H1 (cell line): ENCODE measurements around the gene NEDD4L. TPM values are rescaled to one million over a fixed set of nuclear protein-coding genes. Genes with fewer than 3 reads are reported as not detected.

Experiments used
- CTCF ChIA-PET: fragments of 300-600 bp; sonication (Branson Sonifier 250); formaldehyde crosslinking; loops from one replicate; lab custom pipeline; 2021; ENCODE audit not compliant: partially characterized antibody; lab: Charles Lee
- POLR2A ChIA-PET: fragments of 300-600 bp; sonication (Branson Sonifier 250); formaldehyde crosslinking; loops from one replicate; lab custom pipeline; 2021; ENCODE audit warnings: inconsistent platforms; ENCODE audit not compliant: partially characterized antibody; lab: Charles Lee
- DNase-seq, 2 experiments: peaks; one replicate each; pipeline versions ENCODE4 v3.0.0 to v3.0.0-alpha.2; 2010 to 2022; ENCODE audit warnings: low spot score in 2 of 2, low read depth in 1 of 2, mixed read lengths in 1 of 2
- FAIRE-seq: peaks from 2 replicates; lab custom pipeline; 2011; peaks lifted over from hg19 to GRCh38; lab: Jason Lieb, UNC
- H2AFZ ChIP-seq: 2 replicates; pipeline ENCODE4 v1.8.1; 2012; ENCODE audit warnings: low read length, inconsistent platforms
- H2AK5ac ChIP-seq: 2 replicates; pipeline ENCODE4 v1.6.1; 2013; ENCODE audit warnings: low read depth, low read length
- H2BK120ac ChIP-seq: replicated peaks from 2 replicates; pipeline ENCODE3; 2013; ENCODE audit warnings: low read depth, low read length, inconsistent platforms
- H2BK12ac ChIP-seq: 2 replicates; pipeline ENCODE4 v1.6.1; 2013; ENCODE audit warnings: low read depth, low read length
- H2BK15ac ChIP-seq: 2 replicates; pipeline ENCODE4 v1.6.1; 2013; ENCODE audit warnings: low read length
- H2BK20ac ChIP-seq: 2 replicates; pipeline ENCODE4 v1.6.1; 2013; ENCODE audit warnings: low read length
- H2BK5ac ChIP-seq: 2 replicates; pipeline ENCODE4 v1.6.1; 2013; ENCODE audit warnings: low read depth, low read length
- H3K14ac ChIP-seq: 2 replicates; pipeline ENCODE4 v1.6.1; 2013; ENCODE audit warnings: inconsistent platforms; ENCODE audit not compliant: insufficient read length
- H3K18ac ChIP-seq: 2 replicates; pipeline ENCODE4 v1.6.1; 2013; ENCODE audit warnings: low read length; ENCODE audit errors: extremely low read depth
- H3K23ac ChIP-seq: 2 replicates; pipeline ENCODE4 v1.6.1; 2013; ENCODE audit warnings: inconsistent platforms; ENCODE audit not compliant: insufficient read length
- H3K23me2 ChIP-seq: 2 replicates; pipeline ENCODE4 v1.6.1; 2013; ENCODE audit warnings: low read depth, low read length
- H3K27ac ChIP-seq: 2 replicates; pipeline ENCODE4 v1.6.1; 2011; ENCODE audit warnings: low read depth, low read length, inconsistent platforms
- H3K27me3 ChIP-seq, 4 experiments: replicated peaks in 1 of 4; 1 replicate in 1 of 4; 2 replicates in 3 of 4; pipeline versions ENCODE4 v1.6.1 to v1.8.1; 2011 to 2013; ENCODE audit warnings: low read length in 3 of 4, mild to moderate bottlenecking in 3 of 4, inconsistent platforms in 2 of 4, mixed read lengths in 2 of 4, moderate library complexity in 1 of 4; ENCODE audit not compliant: control insufficient read depth in 3 of 4, insufficient read depth in 3 of 4; ENCODE audit errors: extremely low read depth in 1 of 4
- H3K36me3 ChIP-seq, 4 experiments: 2 replicates each; pipeline versions ENCODE4 v1.6.1 to v1.8.1; 2011 to 2013; ENCODE audit warnings: mild to moderate bottlenecking in 4 of 4, low read length in 3 of 4, moderate library complexity in 2 of 4, control low read depth in 1 of 4, inconsistent platforms in 1 of 4; ENCODE audit not compliant: insufficient read depth in 4 of 4, control insufficient read depth in 2 of 4
- H3K4ac ChIP-seq: replicated peaks from 2 replicates; pipeline ENCODE3; 2013; ENCODE audit warnings: low read length, low read depth, mixed read lengths, inconsistent platforms; ENCODE audit not compliant: insufficient read length
- H3K4me1 ChIP-seq, 4 experiments: replicated peaks in 1 of 4; 1 replicate in 1 of 4; 2 replicates in 3 of 4; pipeline versions ENCODE4 v1.6.1 to v1.8.1; 2011 to 2013; ENCODE audit warnings: low read length in 3 of 4, inconsistent platforms in 2 of 4, mixed read lengths in 1 of 4; ENCODE audit not compliant: insufficient read depth in 4 of 4, control insufficient read depth in 3 of 4
- H3K4me2 ChIP-seq, 2 experiments: 2 replicates each; pipeline versions ENCODE4 v1.6.1 to v1.8.1; 2011 to 2013; ENCODE audit warnings: low read depth in 2 of 2, low read length in 2 of 2, control low read depth in 1 of 2, inconsistent platforms in 1 of 2, mild to moderate bottlenecking in 1 of 2; ENCODE audit not compliant: insufficient read depth in 1 of 2
- H3K4me3 ChIP-seq, 4 experiments: fragments of 200-600, 300-600 bp in 1 of 4; sonication (generic), shearing (Covaris generic), sonication (Bioruptor Twin) in 1 of 4; 2 replicates each; pipeline versions ENCODE4 v1.5.1 to v1.8.1; 2011 to 2016; ENCODE audit warnings: low read length in 4 of 4, low read depth in 3 of 4, control low read depth in 2 of 4, inconsistent platforms in 2 of 4, mild to moderate bottlenecking in 2 of 4, mixed read lengths in 1 of 4, moderate library complexity in 1 of 4; ENCODE audit not compliant: insufficient read depth in 2 of 4; ENCODE audit errors: extremely low read depth in 1 of 4
- H3K56ac ChIP-seq: replicated peaks from 2 replicates; pipeline ENCODE3; 2013; ENCODE audit warnings: low read depth, mild to moderate bottlenecking, mixed read lengths, low read length, inconsistent platforms; ENCODE audit not compliant: insufficient read length
- H3K79me1 ChIP-seq: 2 replicates; pipeline ENCODE4 v1.6.1; 2013; ENCODE audit warnings: low read depth, low read length, control low read depth
- H3K79me2 ChIP-seq, 2 experiments: 2 replicates each; pipeline versions ENCODE4 v1.6.1 to v1.8.1; 2012 to 2013; ENCODE audit warnings: low read length in 2 of 2, mild to moderate bottlenecking in 2 of 2, inconsistent platforms in 1 of 2; ENCODE audit not compliant: insufficient read depth in 2 of 2, control insufficient read depth in 1 of 2
- H3K9ac ChIP-seq, 4 experiments: replicated peaks in 1 of 4; 1 replicate in 1 of 4; 2 replicates in 3 of 4; pipeline versions ENCODE4 v1.6.1 to v1.8.1; 2011 to 2013; ENCODE audit warnings: low read depth in 3 of 4, low read length in 3 of 4, control low read depth in 2 of 4, mild to moderate bottlenecking in 2 of 4, moderate library complexity in 2 of 4, inconsistent platforms in 1 of 4; ENCODE audit errors: extremely low read depth in 1 of 4
- H3K9me3 ChIP-seq, 2 experiments: 2 replicates each; pipeline versions ENCODE4 v1.6.1 to v1.8.1; 2012 to 2013; ENCODE audit warnings: mild to moderate bottlenecking in 2 of 2, moderate library complexity in 2 of 2, control low read depth in 1 of 2, inconsistent platforms in 1 of 2, low read depth in 1 of 2, low read length in 1 of 2, mixed read lengths in 1 of 2; ENCODE audit not compliant: insufficient read depth in 2 of 2
- H4K20me1 ChIP-seq, 2 experiments: replicated peaks in 1 of 2; 2 replicates each; pipeline versions ENCODE3 to v1.8.1; 2011 to 2013; ENCODE audit warnings: inconsistent platforms in 2 of 2, low read length in 2 of 2, mild to moderate bottlenecking in 1 of 2; ENCODE audit not compliant: insufficient read depth in 2 of 2, control insufficient read depth in 1 of 2
- H4K5ac ChIP-seq: 2 replicates; pipeline ENCODE4 v1.6.1; 2013; ENCODE audit warnings: low read length, low read depth, mixed read lengths, inconsistent platforms; ENCODE audit not compliant: insufficient read length
- H4K8ac ChIP-seq: 2 replicates; pipeline ENCODE4 v1.8.0; 2013; ENCODE audit warnings: mild to moderate bottlenecking, moderate library complexity, low read length, inconsistent platforms; ENCODE audit not compliant: insufficient read depth; ENCODE audit errors: extremely low read depth
- H4K91ac ChIP-seq: replicated peaks from 2 replicates; pipeline ENCODE3; 2013; ENCODE audit warnings: low read length, mixed read lengths, inconsistent platforms; ENCODE audit not compliant: insufficient read length
- BACH1 ChIP-seq: IDR thresholded peaks from 2 replicates; pipeline ENCODE4 v1.6.1; 2012; ENCODE audit warnings: low read length, improper control_type of control experiment
- CBX5 ChIP-seq: fragments of 300-800, 300-1000 bp; sonication (generic); IDR thresholded peaks from 2 replicates; pipeline ENCODE4 v1.7.1; 2016; ENCODE audit warnings: antibody characterized with exemption, low read length, low read depth
- CBX8 ChIP-seq: fragments of 300-800, 300-1000 bp; sonication (generic); IDR thresholded peaks from 2 replicates; pipeline ENCODE4 v1.7.1; 2016; ENCODE audit warnings: low read depth, low read length, borderline replicate concordance
- CREB1 ChIP-seq: IDR thresholded peaks from 2 replicates; pipeline ENCODE4 v1.6.1; 2012; ENCODE audit warnings: inconsistent platforms
- EZH2 ChIP-seq: fragments of 200-600 bp; sonication (generic); IDR thresholded peaks from 2 replicates; pipeline ENCODE4 v1.7.1; 2012; ENCODE audit warnings: low read depth, mild to moderate bottlenecking, moderate library complexity, low read length, inconsistent platforms; ENCODE audit not compliant: severe bottlenecking
- GABPA ChIP-seq: IDR thresholded peaks from 2 replicates; pipeline ENCODE4 v1.6.1; 2011; ENCODE audit warnings: mild to moderate bottlenecking, low read length, moderate library complexity, borderline replicate concordance; ENCODE audit not compliant: insufficient read depth
- GTF2F1 ChIP-seq: IDR thresholded peaks from 2 replicates; pipeline ENCODE4 v1.6.1; 2012; ENCODE audit warnings: low read depth, low read length, improper control_type of control experiment, borderline replicate concordance
- HDAC2 ChIP-seq, 2 experiments: fragments of 300-600 bp in 1 of 2; sonication (generic) in 1 of 2; IDR thresholded peaks; 2 replicates each; pipeline ENCODE4 v1.6.1; 2011 to 2012; ENCODE audit warnings: low read depth in 2 of 2, low read length in 2 of 2, mild to moderate bottlenecking in 2 of 2, moderate library complexity in 2 of 2, borderline replicate concordance in 1 of 2, inconsistent platforms in 1 of 2
- JUN ChIP-seq: IDR thresholded peaks from 2 replicates; pipeline ENCODE4 v1.6.1; 2011; ENCODE audit warnings: low read depth, mild to moderate bottlenecking, improper control_type of control experiment, low read length
- MAX ChIP-seq: IDR thresholded peaks from 2 replicates; pipeline ENCODE4 v1.6.1; 2012; ENCODE audit warnings: inconsistent platforms
- NRF1 ChIP-seq: IDR thresholded peaks from 2 replicates; pipeline ENCODE4 v1.6.1; 2011; ENCODE audit warnings: mild to moderate bottlenecking, low read depth, low read length, improper control_type of control experiment
- SAP30 ChIP-seq: fragments of 300-600 bp; sonication (generic); IDR thresholded peaks from 2 replicates; pipeline ENCODE4 v1.7.1; 2012; ENCODE audit warnings: low read length, moderate library complexity, mild to moderate bottlenecking, inconsistent platforms; ENCODE audit not compliant: insufficient read depth, insufficient replicate concordance
- SIRT6 ChIP-seq: IDR thresholded peaks from one replicate; pipeline ENCODE4 v1.7.1; 2012; ENCODE audit warnings: low read length, inconsistent platforms
- SRF ChIP-seq: IDR thresholded peaks from 2 replicates; pipeline ENCODE4 v1.6.1; 2011; ENCODE audit warnings: mild to moderate bottlenecking, low read depth, low read length, moderate library complexity
- TAF1 ChIP-seq: IDR thresholded peaks from 2 replicates; pipeline ENCODE4 v1.6.1; 2011; ENCODE audit warnings: mild to moderate bottlenecking, low read depth, low read length
- polyA plus RNA-seq, 7 experiments: library from polyadenylated mRNA; depleted of rRNA in 3 of 7; stranded (reverse) in 5 of 7; unstranded in 2 of 7; fragments of >200 nt in 5 of 7; fragments of 200-250 nt in 2 of 7; gene quantifications; 1 replicate in 5 of 7; 2 replicates in 1 of 7; 4 replicates in 1 of 7; pipeline versions ENCODE4 v1.2.1 to v1.2.3, GENCODE V29; 2011 to 2013; ENCODE audit warnings: missing spikeins in 2 of 7, mixed read lengths in 2 of 7
- total RNA-seq: library from RNA; stranded (reverse); fragmentation: NEBNext Ultra II Directional; extraction: Animal tissue kit (Norgen Biotek cat#: 25700); gene quantifications from 2 replicates; pipeline ENCODE4 v1.2.1, GENCODE V29; 2021

Gene NEDD4L
- total and polyA plus RNA-seq, 2 of the 8 experiments (the other 6 are each of a cell fraction or from before 2014, with no cell fraction given), result 37.3 to 69.8 TPM

- no peak for FAIRE-seq
- H3K79me1 ChIP-seq, result peaks cover 5% of the 10 kb centered on the region; the same call in 1 of the 2 replicates
- no peak overlapping the region for H3K4ac ChIP-seq
- H2BK15ac ChIP-seq, result no peak overlapping the region
- H2BK5ac ChIP-seq, result no peak overlapping the region
- no peak overlapping the region for H3K18ac ChIP-seq
- no peak overlapping the region for H3K4me3 ChIP-seq
- H2AK5ac ChIP-seq, result no peak overlapping the region
- H3K36me3 ChIP-seq, result no peaks in the 10 kb centered on the region
- H3K56ac ChIP-seq, result no peak overlapping the region
- peaks cover 4 to 8% (median 6%) of the 10 kb centered on the region in 4 experiments; a peak in 4 of 7 replicates for H3K4me1 ChIP-seq
- H2BK12ac ChIP-seq, result no peak overlapping the region
- POLR2A ChIA-PET, result interaction anchor here (1.4 kb wide), 1 partner anchor 24 kb away, joined by 3 read pairs; no protein-coding TSS in a partner anchor
- H3K27ac ChIP-seq, result no peak overlapping the region
- H4K8ac ChIP-seq, result no peak overlapping the region
- peaks cover 4 to 61% of the 10 kb centered on the region in 2 experiments; a peak in 3 of 4 replicates for H3K79me2 ChIP-seq
- no peaks in the 10 kb centered on the region for H3K27me3 ChIP-seq
- no peak overlapping the region for H4K91ac ChIP-seq
- no peak overlapping the region for H3K14ac ChIP-seq
- H4K20me1 ChIP-seq, result peaks cover 7 to 10% of the 10 kb centered on the region in 2 experiments
- no peaks in the 10 kb centered on the region for H3K9me3 ChIP-seq
- CTCF ChIA-PET, result interaction anchor here (0.6 to 4.8 kb wide), 10 partner anchors 9 to 93 kb away, joined by 3 to 23 read pairs (median 4); partner anchors contain the start of gene NEDD4L
- no peak overlapping the region for H4K5ac ChIP-seq
- H2BK20ac ChIP-seq, result no peak overlapping the region
- H3K23me2 ChIP-seq, result no peaks in the 10 kb centered on the region
- no peak for DNase-seq
- no peak overlapping the region for H3K23ac ChIP-seq
- H3K9ac ChIP-seq, result no peak overlapping the region
- H2BK120ac ChIP-seq, result no peak overlapping the region
- no peak overlapping the region for H2AFZ ChIP-seq
- H3K4me2 ChIP-seq, result 0 out of 4 replicates have a peak overlapping the region, but pooled peaks of 1 of the 2 experiments have one; percentile 9
- TF ChIP-seq HDAC2 (IDR thresholded peaks at IDR 0.05; ENCODE audit: borderline replicate concordance in 1 of 2, low read depth in 2 of 2, low read length in 2 of 2) (no peak), GABPA (no peak), SAP30 (no peak), GTF2F1 (no peak), EZH2 (no peak), JUN (no peak), NRF1 (no peak), CREB1 (no peak), CBX8 (no peak), SRF (no peak), CBX5 (no peak), BACH1 (no peak), TAF1 (no peak), MAX (no peak), SIRT6 (no peak)
Measured at GRCh38 chr18:58069099-58069498, 25.1 kb downstream of the NEDD4L start.
